Keratinocyte (primary cell): ENCODE results near the gene ERMP1. TPM values are rescaled to one million over a fixed set of nuclear protein-coding genes. Genes with fewer than 3 reads are reported as not detected.
A peak's percentile ranks its signal among the peaks of the same experiment; 100 is the strongest.

Experiments used
- DNase-seq: peaks from one replicate; pipeline ENCODE4 v3.0.0-alpha.2; 2011; ENCODE audit warnings: low read depth, missing footprints, low spot score
- FAIRE-seq: peaks from 2 replicates; lab custom pipeline; 2011; peaks lifted over from hg19 to GRCh38; lab: Jason Lieb, UNC
- H2AFZ ChIP-seq: 2 replicates; pipeline ENCODE4 v1.6.0; 2012; ENCODE audit warnings: low read length, control low read depth, inconsistent platforms; ENCODE audit not compliant: control insufficient read depth
- H3K27ac ChIP-seq: 2 replicates; pipeline ENCODE4 v1.5.1; 2011; ENCODE audit warnings: low read length; ENCODE audit not compliant: control insufficient read depth, insufficient read depth
- H3K27me3 ChIP-seq: 3 replicates; pipeline ENCODE4 v1.6.0; 2011; ENCODE audit warnings: low read length; ENCODE audit not compliant: control insufficient read depth, insufficient read depth; ENCODE audit errors: extremely low read depth
- H3K36me3 ChIP-seq, 2 experiments: 2 replicates in 1 of 2; 3 replicates in 1 of 2; pipeline ENCODE4 v1.5.1; 2011; ENCODE audit warnings: low read length in 2 of 2, mild to moderate bottlenecking in 1 of 2; ENCODE audit not compliant: control insufficient read depth in 2 of 2, insufficient read depth in 2 of 2; ENCODE audit errors: extremely low read depth in 1 of 2
- H3K4me1 ChIP-seq: 3 replicates; pipeline ENCODE4 v1.5.1; 2011; ENCODE audit warnings: low read length; ENCODE audit not compliant: control insufficient read depth, insufficient read depth; ENCODE audit errors: extremely low read depth
- H3K4me2 ChIP-seq: 3 replicates; pipeline ENCODE4 v1.6.0; 2011; ENCODE audit warnings: low read depth, low read length; ENCODE audit not compliant: control insufficient read depth, insufficient read depth; ENCODE audit errors: extremely low read depth
- H3K4me3 ChIP-seq, 3 experiments: fragments of 200-600 bp in 1 of 3; sonication (generic) in 1 of 3; 2 replicates in 2 of 3; 3 replicates in 1 of 3; pipeline ENCODE4 v1.5.1; 2011 to 2016; ENCODE audit warnings: low read length in 3 of 3, mild to moderate bottlenecking in 3 of 3, control low read depth in 2 of 3, inconsistent platforms in 1 of 3, low read depth in 1 of 3, mixed read lengths in 1 of 3, mixed run types in 1 of 3, moderate library complexity in 1 of 3; ENCODE audit not compliant: control insufficient read depth in 2 of 3, insufficient read depth in 2 of 3; ENCODE audit errors: extremely low read depth in 1 of 3
- H3K79me2 ChIP-seq: 2 replicates; pipeline ENCODE4 v1.6.0; 2012; ENCODE audit warnings: low read length; ENCODE audit not compliant: control insufficient read depth, insufficient read depth
- H3K9ac ChIP-seq: 3 replicates; pipeline ENCODE4 v1.6.0; 2011; ENCODE audit warnings: low read length; ENCODE audit not compliant: control insufficient read depth, insufficient read depth; ENCODE audit errors: extremely low read depth
- H3K9me1 ChIP-seq: 3 replicates; pipeline ENCODE4 v1.6.0; 2011; ENCODE audit warnings: low read length; ENCODE audit not compliant: control insufficient read depth, insufficient read depth; ENCODE audit errors: extremely low read depth
- H3K9me3 ChIP-seq: 2 replicates; pipeline ENCODE4 v1.5.1; 2012; ENCODE audit warnings: low read depth, low read length; ENCODE audit not compliant: control insufficient read depth
- H4K20me1 ChIP-seq: 3 replicates; pipeline ENCODE4 v1.6.0; 2011; ENCODE audit warnings: low read length; ENCODE audit not compliant: control insufficient read depth, insufficient read depth; ENCODE audit errors: extremely low read depth
- CTCF ChIP-seq, 3 experiments: IDR thresholded peaks in 1 of 3; conservative IDR thresholded peaks in 1 of 3; optimal IDR thresholded peaks in 1 of 3; 2 replicates in 2 of 3; 3 replicates in 1 of 3; pipeline versions ENCODE3 to v1.5.1; 2011; ENCODE audit warnings: low read length in 3 of 3, mild to moderate bottlenecking in 3 of 3, moderate library complexity in 2 of 3, control low read depth in 1 of 3, inconsistent platforms in 1 of 3; ENCODE audit not compliant: insufficient read depth in 2 of 3; ENCODE audit errors: extremely low read depth in 1 of 3
- EZH2 ChIP-seq: IDR thresholded peaks from one replicate; pipeline ENCODE4 v1.6.1; 2012; ENCODE audit warnings: inconsistent platforms, mild to moderate bottlenecking, low read length, moderate library complexity
- dilution Hi-C: fragments of 300-500 bp; cut with MboI; formaldehyde crosslinking; loops from one replicate; pipeline ENCODE4 v1.7.0; 2020; ENCODE audit warnings: low sequenced_read_pairs; ENCODE audit not compliant: extremely low pct_ligation_motif_present
- polyA plus RNA-seq, 5 experiments: library from polyadenylated mRNA; depleted of rRNA in 3 of 5; stranded (reverse) in 3 of 5; stranded (forward) in 1 of 5; unstranded in 1 of 5; fragments of >200 nt; gene quantifications; 1 replicate in 1 of 5; 2 replicates in 3 of 5; 3 replicates in 1 of 5; pipeline versions ENCODE4 v1.2.1 to v1.2.3, GENCODE V29; 2011 to 2012; ENCODE audit warnings: missing spikeins in 2 of 5, low read depth in 1 of 5, low replicate concordance in 1 of 5

ERMP1 gene
- polyA plus RNA-seq, 1 donor (not counting 4 experiments of a cell fraction or from before 2014, with no cell fraction given): 27.0 TPM

GRCh38 chr9:5817862-5818261 lies 15.1 kb downstream of the ERMP1 start:
- DNase-seq (no peak), FAIRE-seq (peak; percentile 86)
- H3K27me3 ChIP-seq: no peaks in the 10 kb centered on the region
- H3K27ac ChIP-seq: peak overlapping the region; percentile 38
- H3K79me2 ChIP-seq: no peaks in the 10 kb centered on the region
- dilution Hi-C loops: no loop called here
- no peak overlapping the region for H2AFZ ChIP-seq
- TF ChIP-seq EZH2: no peak
- no peak for TF ChIP-seq CTCF (optimal IDR thresholded peaks at IDR 0.05 in 1 of 3, IDR thresholded peaks at IDR 0.05 in 1 of 3, conservative IDR thresholded peaks at IDR 0.05 in 1 of 3; ENCODE audit: extremely low read depth in 1 of 3, insufficient read depth in 2 of 3, low read length in 3 of 3)
- peaks cover 4 to 5% of the 10 kb centered on the region in 2 experiments for H3K36me3 ChIP-seq
- no peaks in the 10 kb centered on the region for H3K9me3 ChIP-seq
- no peak overlapping the region for H3K4me3 ChIP-seq
- H3K4me1 ChIP-seq: peaks cover 19% of the 10 kb centered on the region
- H3K9ac ChIP-seq: no peak overlapping the region
- no peaks in the 10 kb centered on the region for H3K9me1 ChIP-seq
- no peaks in the 10 kb centered on the region for H4K20me1 ChIP-seq
- H3K4me2 ChIP-seq: no peak overlapping the region

- Histone ChIP-seq H3K27ac (no peak overlapping the region), H3K79me2 (no peaks in the 10 kb centered on the region), H2AFZ (no peak overlapping the region), H3K36me3 (peaks cover 4 to 8% of the 10 kb centered on the region in 2 experiments), H3K9me1 (no peaks in the 10 kb centered on the region), H3K9me3 (no peaks in the 10 kb centered on the region), H3K27me3 (no peaks in the 10 kb centered on the region), H4K20me1 (no peaks in the 10 kb centered on the region), H3K4me1 (peaks cover 19% of the 10 kb centered on the region), H3K4me2 (no peak overlapping the region), H3K9ac (no peak overlapping the region), H3K4me3 (no peak overlapping the region)
- FAIRE-seq: no peak
- dilution Hi-C loops: no loop called here
- DNase-seq: no peak
- TF ChIP-seq CTCF (optimal IDR thresholded peaks at IDR 0.05 in 1 of 3, IDR thresholded peaks at IDR 0.05 in 1 of 3, conservative IDR thresholded peaks at IDR 0.05 in 1 of 3; ENCODE audit: extremely low read depth in 1 of 3, insufficient read depth in 2 of 3, low read length in 3 of 3): no peak
- TF ChIP-seq EZH2: no peak
These were observed 17.5 kb downstream of the ERMP1 start for GRCh38 chr9:5815461-5815860.
